Type B pancreatic cell (in vitro differentiated cells): ENCODE data around the gene HIF3A. TPM values are rescaled to one million over a fixed set of nuclear protein-coding genes. Genes with fewer than 3 reads are reported as not detected.

Experiments used
- DNase-seq: peaks from one replicate; pipeline ENCODE4 v3.0.0; 2021; ENCODE audit warnings: mixed read lengths; ENCODE audit not compliant: unreplicated experiment; ENCODE audit errors: extremely low spot score
- H3K27ac Mint-ChIP-seq: 2 replicates; pipeline ENCODE4 v1.8.0; 2021; ENCODE audit warnings: mild to moderate bottlenecking, mixed read lengths
- H3K27me3 Mint-ChIP-seq: 2 replicates; pipeline ENCODE4 v1.8.0; 2021; ENCODE audit warnings: mixed read lengths
- H3K36me3 Mint-ChIP-seq: 2 replicates; pipeline ENCODE4 v1.8.0; 2021; ENCODE audit warnings: mixed read lengths
- H3K4me1 Mint-ChIP-seq: one replicate; pipeline ENCODE4 v1.8.0; 2021; ENCODE audit warnings: mixed read lengths; ENCODE audit not compliant: unreplicated experiment
- H3K4me3 Mint-ChIP-seq: 2 replicates; pipeline ENCODE4 v1.8.0; 2021; ENCODE audit warnings: mild to moderate bottlenecking, mixed read lengths
- H3K9me3 Mint-ChIP-seq: 2 replicates; pipeline ENCODE4 v1.8.0; 2021; ENCODE audit warnings: mixed read lengths
- total RNA-seq: library from RNA; stranded (reverse); gene quantifications from 2 replicates; pipeline ENCODE4 v1.2.1, GENCODE V29; 2021; ENCODE audit warnings: low replicate concordance
- TF ChIP-seq, protein P1 (sequence below): fragments of 200-600 bp; sonication (generic); conservative IDR thresholded peaks from 2 replicates; pipeline ENCODE4 v1.5.0; 2021; ENCODE audit warnings: antibody characterized with exemption, mild to moderate bottlenecking

HIF3A gene
- total RNA-seq, 1 donor from 2014 or later = 62.4 TPM

DNA sequence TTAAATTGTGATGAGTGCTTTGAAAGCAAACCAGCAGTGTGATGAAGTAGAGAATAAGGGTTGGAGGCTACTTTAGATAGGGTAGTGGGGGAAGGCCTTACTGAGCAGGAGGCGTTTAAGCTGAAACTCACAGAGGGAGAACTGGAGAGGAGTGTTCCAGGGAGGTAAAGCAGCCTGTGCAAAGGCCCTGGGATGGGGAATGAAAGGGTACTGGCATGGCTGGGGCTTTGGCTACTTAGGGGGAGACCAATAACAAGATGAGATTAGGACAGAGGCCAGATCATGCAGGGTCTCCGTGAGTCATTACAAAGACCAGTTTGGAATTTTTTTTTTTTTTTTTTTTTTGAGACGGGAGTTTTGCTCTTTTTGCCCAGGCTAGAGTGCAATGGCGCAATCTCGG lies 51.1 kb downstream of the HIF3A start:
- Mint-ChIP-seq H3K4me3 (peak overlapping the region; percentile 97), H3K27me3 (no peaks in the 10 kb centered on the region), H3K36me3 (peaks cover 3% of the 10 kb centered on the region), H3K27ac (peak overlapping the region; percentile 90), H3K9me3 (no peaks in the 10 kb centered on the region), H3K4me1 (peaks cover 31% of the 10 kb centered on the region)
- DNase-seq = no peak
- TF ChIP-seq, protein P1, sequence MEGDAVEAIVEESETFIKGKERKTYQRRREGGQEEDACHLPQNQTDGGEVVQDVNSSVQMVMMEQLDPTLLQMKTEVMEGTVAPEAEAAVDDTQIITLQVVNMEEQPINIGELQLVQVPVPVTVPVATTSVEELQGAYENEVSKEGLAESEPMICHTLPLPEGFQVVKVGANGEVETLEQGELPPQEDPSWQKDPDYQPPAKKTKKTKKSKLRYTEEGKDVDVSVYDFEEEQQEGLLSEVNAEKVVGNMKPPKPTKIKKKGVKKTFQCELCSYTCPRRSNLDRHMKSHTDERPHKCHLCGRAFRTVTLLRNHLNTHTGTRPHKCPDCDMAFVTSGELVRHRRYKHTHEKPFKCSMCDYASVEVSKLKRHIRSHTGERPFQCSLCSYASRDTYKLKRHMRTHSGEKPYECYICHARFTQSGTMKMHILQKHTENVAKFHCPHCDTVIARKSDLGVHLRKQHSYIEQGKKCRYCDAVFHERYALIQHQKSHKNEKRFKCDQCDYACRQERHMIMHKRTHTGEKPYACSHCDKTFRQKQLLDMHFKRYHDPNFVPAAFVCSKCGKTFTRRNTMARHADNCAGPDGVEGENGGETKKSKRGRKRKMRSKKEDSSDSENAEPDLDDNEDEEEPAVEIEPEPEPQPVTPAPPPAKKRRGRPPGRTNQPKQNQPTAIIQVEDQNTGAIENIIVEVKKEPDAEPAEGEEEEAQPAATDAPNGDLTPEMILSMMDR = no peak

GRCh38 chr19:46349311-46349993 lies 52.6 kb downstream of the HIF3A start:
- peaks cover 3% of the 10 kb centered on the region for H3K36me3 Mint-ChIP-seq
- peak overlapping the region; percentile 79 for H3K4me3 Mint-ChIP-seq
- H3K27me3 Mint-ChIP-seq = no peaks in the 10 kb centered on the region
- H3K27ac Mint-ChIP-seq = peak overlapping the region; percentile 70
- TF ChIP-seq, protein P1 = no peak
- no peaks in the 10 kb centered on the region for H3K9me3 Mint-ChIP-seq
- DNase-seq = no peak
- H3K4me1 Mint-ChIP-seq = peaks cover 31% of the 10 kb centered on the region

- peaks cover 3% of the 10 kb centered on the region for H3K36me3 Mint-ChIP-seq
- peak overlapping the region; percentile 70 for H3K27ac Mint-ChIP-seq
- no peaks in the 10 kb centered on the region for H3K9me3 Mint-ChIP-seq
- peaks cover 31% of the 10 kb centered on the region for H3K4me1 Mint-ChIP-seq
- no peaks in the 10 kb centered on the region for H3K27me3 Mint-ChIP-seq
- no peak for DNase-seq
- TF ChIP-seq, protein P1 = no peak
- peak overlapping the region; percentile 67 for H3K4me3 Mint-ChIP-seq
Measured at GRCh38 chr19:46350029-46350757, 53.4 kb downstream of the HIF3A start.

DNA sequence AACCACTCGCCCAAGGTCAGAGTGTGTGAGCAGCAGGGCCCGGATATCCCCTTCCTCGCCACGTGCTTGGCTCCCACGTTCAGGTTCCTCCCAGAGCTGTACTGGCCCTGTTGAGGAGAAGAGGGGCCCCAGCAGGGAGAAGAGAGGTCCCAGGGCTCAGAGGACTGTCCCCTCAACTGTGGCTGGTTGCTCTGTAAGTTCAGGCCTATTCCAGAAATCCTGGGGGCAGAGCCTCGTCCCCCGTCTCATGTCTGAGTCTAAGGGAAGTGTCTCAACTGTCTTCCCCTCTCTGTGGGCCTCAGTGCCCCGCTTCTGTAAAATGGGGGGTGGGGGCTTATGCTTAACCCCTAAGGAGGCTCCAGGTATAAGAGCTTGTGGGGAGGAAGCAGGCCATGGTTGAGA lies 53.9 kb downstream of the HIF3A start:
- Mint-ChIP-seq H3K27ac (no peak overlapping the region), H3K27me3 (no peaks in the 10 kb centered on the region), H3K9me3 (no peaks in the 10 kb centered on the region), H3K36me3 (peaks cover 3% of the 10 kb centered on the region), H3K4me3 (no peak overlapping the region), H3K4me1 (peaks cover 35% of the 10 kb centered on the region)
- TF ChIP-seq, protein P1 = no peak
- no peak for DNase-seq

- Mint-ChIP-seq H3K9me3 (no peaks in the 10 kb centered on the region), H3K36me3 (peaks cover 4% of the 10 kb centered on the region), H3K27ac (peak overlapping the region; percentile 53), H3K4me1 (peaks cover 35% of the 10 kb centered on the region), H3K4me3 (peak overlapping the region; percentile 34), H3K27me3 (no peaks in the 10 kb centered on the region)
- DNase-seq = no peak
- TF ChIP-seq, protein P1 = no peak
Measured at GRCh38 chr19:46351241-46352041, 54.6 kb downstream of the HIF3A start.
